HG03460 (cell line): ENCODE results near the gene SMURF1.

ENCODE experiments used
- ATAC-seq: cut with Tn5 transposase; IDR thresholded peaks from one replicate; pipeline ENCODE4 v1.9.1; 2021; ENCODE audit not compliant: unreplicated experiment

The SMURF1 gene

GRCh38 chr7:98993024-98993897 is 150.6 kb downstream of the SMURF1 start:
- no peak for ATAC-seq

GRCh38 chr7:98992076-98992475 is 151.8 kb downstream of the SMURF1 start:
- no peak for ATAC-seq

DNA sequence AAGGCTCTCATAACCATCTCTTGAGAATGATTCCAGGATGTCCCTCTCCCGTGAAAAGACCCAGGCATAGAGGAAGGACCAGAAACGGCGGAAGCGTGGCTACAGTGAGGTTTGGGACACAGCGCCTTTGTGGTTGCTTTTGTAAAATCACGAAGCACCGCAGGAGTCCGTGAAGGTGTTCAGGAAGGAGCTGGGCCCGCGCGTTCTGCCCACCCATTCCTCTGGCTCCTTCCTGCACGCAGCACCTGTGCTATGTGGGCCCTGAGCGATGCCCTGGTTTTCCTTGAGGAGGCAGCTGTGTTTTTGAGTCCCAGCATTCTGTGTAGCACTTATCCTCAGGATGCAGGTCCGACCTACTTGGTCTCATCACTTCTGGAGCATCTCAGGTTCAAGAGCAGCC is 152.8 kb downstream of the SMURF1 start:
- no peak for ATAC-seq

- no peak for ATAC-seq
Measured at GRCh38 chr7:98990356-98990755, 153.6 kb downstream of the SMURF1 start.

GRCh38 chr7:98988641-98989040 is 155.3 kb downstream of the SMURF1 start:
- ATAC-seq, result no peak

GRCh38 chr7:98985945-98986344 is 158.0 kb downstream of the SMURF1 start:
- ATAC-seq, result no peak

- ATAC-seq, result no peak
Measured at GRCh38 chr7:98985406-98985805, 158.5 kb downstream of the SMURF1 start.

DNA sequence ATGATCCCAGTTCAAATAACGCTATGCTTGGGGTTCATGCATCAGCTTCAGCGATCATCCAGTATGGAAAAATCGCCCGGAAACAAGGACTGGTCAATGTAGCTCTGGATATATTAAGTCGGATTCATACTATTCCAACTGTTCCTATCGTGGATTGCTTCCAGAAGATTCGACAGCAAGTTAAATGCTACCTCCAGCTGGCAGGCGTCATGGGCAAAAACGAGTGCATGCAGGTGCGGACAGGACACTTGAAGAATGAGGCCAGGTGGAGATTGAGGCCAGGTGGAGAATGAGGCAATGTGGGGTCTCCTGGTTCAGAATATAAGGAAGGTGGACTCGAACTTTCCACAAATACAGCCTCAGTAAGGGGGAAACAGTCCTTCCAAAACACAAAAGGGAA is 159.8 kb downstream of the SMURF1 start:
- ATAC-seq, result no peak

GRCh38 chr7:98982686-98983085 is 161.2 kb downstream of the SMURF1 start:
- no peak for ATAC-seq

- no peak for ATAC-seq
Measured at GRCh38 chr7:98981701-98982100, 162.2 kb downstream of the SMURF1 start.

DNA sequence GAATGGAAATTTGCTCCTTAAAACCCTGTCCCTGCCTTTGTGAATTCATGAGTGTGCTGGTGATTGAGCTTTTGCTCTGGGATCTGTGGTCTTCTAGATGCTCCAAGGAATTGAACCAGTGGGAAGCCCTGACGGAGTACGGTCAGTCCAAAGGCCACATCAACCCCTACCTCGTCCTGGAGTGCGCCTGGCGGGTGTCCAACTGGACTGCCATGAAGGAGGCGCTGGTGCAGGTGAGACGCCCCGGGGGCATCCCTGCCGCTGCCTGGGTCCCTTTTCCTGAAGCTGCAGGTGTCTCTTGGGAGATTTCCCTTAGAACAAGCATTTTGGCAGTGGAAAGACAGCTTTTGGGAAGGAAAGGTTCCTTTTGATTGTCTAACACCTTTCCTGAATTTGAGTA is 165.2 kb downstream of the SMURF1 start:
- no peak for ATAC-seq
